MG63 (cell line): ENCODE measurements around the gene TRAP1. TPM values are rescaled to one million over a fixed set of nuclear protein-coding genes. Genes with fewer than 3 reads are reported as not detected.

Experiments
- DNase-seq: peaks from one replicate; pipeline ENCODE4 v3.0.0-alpha.2; 2020
- H3K27me3 ChIP-seq: fragments of 250-450 bp; sonication (Bioruptor Pico); 2 replicates; pipeline ENCODE4 v1.5.1; 2020; ENCODE audit warnings: mild to moderate bottlenecking, moderate library complexity
- H3K36me3 ChIP-seq: fragments of 250-450 bp; sonication (Bioruptor Pico); 2 replicates; pipeline ENCODE4 v1.5.1; 2020; ENCODE audit warnings: mild to moderate bottlenecking, moderate library complexity
- H3K4me3 ChIP-seq: fragments of 250-450 bp; sonication (Bioruptor Pico); 2 replicates; pipeline ENCODE4 v1.5.1; 2020; ENCODE audit warnings: mild to moderate bottlenecking, moderate library complexity
- H3K9me3 ChIP-seq: fragments of 250-450 bp; sonication (Bioruptor Pico); 2 replicates; pipeline ENCODE4 v1.5.1; 2020; ENCODE audit warnings: mild to moderate bottlenecking, moderate library complexity
- total RNA-seq: library from RNA; depleted of rRNA; stranded (reverse); fragments of >200 nt; shearing (Covaris generic); gene quantifications from 2 replicates; pipeline ENCODE4 v1.2.3, GENCODE V29; 2014; ENCODE audit warnings: low replicate concordance

The TRAP1 gene
- total RNA-seq, 1 experiment from 2014 or later = 91.1 TPM

DNA sequence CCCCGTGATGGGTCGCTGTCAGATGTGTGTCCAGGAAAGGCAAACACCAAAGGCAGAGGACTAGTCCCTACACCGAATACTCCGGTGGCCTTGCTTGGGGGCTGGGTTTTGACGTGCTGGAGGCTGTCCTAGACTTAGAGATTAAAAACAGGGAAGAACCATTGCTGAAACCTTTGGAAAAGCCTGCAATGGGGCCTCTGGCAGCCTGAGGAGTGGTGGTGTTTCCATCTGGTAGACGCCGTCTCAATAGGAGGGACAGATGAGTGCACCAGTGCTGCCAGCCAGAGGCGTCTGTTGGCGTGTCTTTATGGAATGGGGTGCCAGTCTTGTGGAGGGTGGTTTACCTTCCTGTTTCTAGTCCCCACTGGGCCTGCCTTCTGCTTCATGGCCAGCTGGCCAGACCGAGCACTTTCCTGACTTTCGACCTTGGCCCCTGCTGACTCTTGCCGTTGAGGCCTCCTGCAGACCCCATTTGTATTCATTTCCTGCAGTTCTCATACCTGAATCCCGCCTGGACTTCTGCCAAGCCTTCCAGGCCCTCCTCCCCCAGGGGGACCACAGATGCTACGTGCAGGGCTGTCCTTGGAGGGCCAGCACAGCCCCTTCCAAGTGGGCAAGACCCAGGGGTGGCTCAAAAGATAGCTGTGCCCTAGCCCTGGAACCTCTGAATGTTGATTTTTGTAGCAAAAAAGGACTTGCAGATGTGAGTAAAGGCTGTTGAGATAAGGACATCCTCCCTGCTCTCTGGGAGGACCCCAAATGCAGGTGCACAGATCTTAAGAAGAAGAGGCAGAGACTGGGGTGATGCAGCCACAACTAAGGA, 64.7 kb downstream of the TRAP1 start:
- Histone ChIP-seq H3K36me3 (peaks cover 42% of the 10 kb centered on the region), H3K9me3 (no peaks in the 10 kb centered on the region), H3K27me3 (no peaks in the 10 kb centered on the region), H3K4me3 (no peak overlapping the region)
- no peak for DNase-seq

DNA sequence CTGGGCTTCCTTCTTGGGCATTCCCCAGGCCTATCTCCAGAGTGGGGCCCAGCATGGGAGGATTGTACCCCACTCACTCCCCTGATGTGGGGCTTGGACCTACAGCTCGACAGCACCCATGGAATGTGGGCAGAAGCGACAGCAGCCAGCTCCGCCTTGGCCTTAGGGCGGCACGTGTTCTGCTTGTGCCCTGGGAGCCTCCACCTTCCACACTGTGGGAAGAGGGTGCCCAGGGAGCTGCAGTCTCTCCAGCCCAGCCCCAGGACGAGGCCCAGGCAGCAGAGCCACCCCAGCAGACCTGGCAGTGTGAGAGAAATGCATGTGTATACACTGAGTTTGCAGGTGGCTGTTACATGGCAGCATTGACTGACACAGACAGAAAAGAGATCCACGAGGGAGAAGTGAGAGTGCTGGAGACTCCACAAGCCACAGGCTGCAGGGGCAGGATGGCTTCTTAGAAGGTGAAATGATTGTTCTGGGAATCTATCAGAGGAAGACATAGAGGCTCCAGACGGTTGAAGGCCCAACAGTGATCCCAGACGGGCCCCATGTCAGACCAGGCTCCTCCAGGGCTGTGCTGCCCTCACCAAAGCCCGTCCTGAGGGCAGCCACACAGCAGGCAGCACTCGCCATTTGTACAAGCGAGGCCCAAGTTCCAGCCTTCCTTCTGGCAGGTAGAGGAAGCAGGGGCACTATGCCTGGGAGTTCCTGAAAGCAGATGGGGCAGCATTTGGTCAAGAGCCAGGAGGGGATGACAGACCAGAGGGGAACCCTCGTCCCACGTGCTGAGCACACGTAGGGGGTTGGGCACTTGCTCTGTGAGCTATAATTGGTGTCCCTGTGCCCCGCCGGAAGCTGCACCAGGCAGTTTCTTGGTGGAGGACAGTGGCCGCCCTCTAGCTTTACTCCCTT, 65.6 kb downstream of the TRAP1 start:
- Histone ChIP-seq H3K4me3 (no peak overlapping the region), H3K36me3 (peaks cover 33% of the 10 kb centered on the region), H3K27me3 (no peaks in the 10 kb centered on the region), H3K9me3 (no peaks in the 10 kb centered on the region)
- no peak for DNase-seq

GRCh38 chr16:3650631-3651265, 66.6 kb downstream of the TRAP1 start:
- no peaks in the 10 kb centered on the region for H3K27me3 ChIP-seq
- no peak for DNase-seq
- H3K9me3 ChIP-seq = no peaks in the 10 kb centered on the region
- H3K4me3 ChIP-seq = no peak overlapping the region
- peaks cover 27% of the 10 kb centered on the region for H3K36me3 ChIP-seq

DNA sequence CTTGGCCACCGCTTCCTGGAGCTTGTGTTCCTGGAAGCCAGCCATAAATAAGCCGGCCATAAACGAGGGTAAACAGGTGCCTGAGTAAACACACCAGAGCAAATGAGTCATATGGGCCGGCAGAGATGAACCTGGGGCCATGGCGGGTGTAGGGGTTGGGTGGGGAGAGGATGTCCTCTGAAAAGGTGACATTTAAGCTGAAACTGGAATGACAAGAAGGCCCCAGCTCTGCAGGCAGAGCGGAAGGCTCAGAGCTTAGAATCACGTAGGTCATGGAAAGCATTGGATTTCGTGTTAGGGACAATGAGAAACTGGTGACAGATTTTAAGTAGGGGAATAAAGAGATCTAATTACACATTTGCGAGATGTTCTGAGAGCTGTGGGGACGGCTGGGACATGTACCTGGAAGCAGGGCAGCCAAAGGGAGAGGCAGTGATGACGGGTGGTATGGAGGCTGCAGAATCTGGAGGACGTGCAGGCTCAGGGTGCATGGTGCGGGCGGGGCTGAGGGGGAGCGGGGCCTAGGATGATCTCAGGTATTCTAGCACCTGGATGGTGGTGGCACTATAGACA, 70.9 kb downstream of the TRAP1 start:
- Histone ChIP-seq H3K4me3 (no peak overlapping the region), H3K9me3 (no peaks in the 10 kb centered on the region), H3K36me3 (no peaks in the 10 kb centered on the region; the same call in 1 of the 2 replicates), H3K27me3 (no peaks in the 10 kb centered on the region)
- DNase-seq = no peak

DNA sequence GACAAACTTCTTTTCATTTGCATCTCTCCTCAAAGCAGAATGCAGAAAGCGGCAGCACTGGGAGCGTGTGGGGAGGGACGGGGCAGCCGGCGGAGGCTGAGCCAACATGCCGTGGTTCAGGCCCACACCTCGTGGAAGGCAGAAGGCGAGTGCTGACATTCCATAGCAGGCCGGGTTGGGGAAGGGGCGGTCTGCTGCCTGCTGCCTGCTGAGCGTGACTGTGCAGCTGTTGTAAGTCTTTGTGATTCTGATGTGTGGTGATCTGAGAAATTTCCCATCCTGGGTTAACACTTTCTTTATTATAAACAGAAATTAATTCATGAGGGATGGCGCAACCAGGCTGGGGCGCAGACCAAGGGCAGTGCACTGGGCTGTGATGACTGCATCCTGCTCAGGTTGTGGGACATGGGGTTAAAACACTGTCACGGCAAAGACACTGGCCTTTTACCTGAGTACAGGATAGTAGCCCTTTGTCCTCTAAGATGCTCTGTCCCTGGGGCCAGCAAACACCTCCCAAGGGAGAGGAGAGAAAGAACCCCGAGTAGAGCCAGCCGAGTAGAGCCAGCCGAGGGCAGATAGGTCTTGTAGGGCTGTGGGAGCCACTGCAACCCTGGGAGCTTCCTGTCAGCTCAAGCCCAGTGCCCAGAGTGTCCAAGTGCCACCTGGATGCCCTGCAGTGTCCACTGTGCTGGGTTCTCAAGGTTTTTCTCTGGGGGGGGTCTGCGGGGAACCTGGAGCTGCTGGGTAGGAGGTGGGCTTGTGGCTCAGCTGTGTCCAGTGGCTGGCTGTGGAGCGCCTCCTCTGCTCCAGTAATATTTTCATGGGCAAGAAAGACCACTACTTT, 71.6 kb downstream of the TRAP1 start:
- Histone ChIP-seq H3K36me3 (no peaks in the 10 kb centered on the region; the same call in 1 of the 2 replicates), H3K9me3 (no peaks in the 10 kb centered on the region), H3K27me3 (no peaks in the 10 kb centered on the region), H3K4me3 (no peak overlapping the region)
- no peak for DNase-seq

- Histone ChIP-seq H3K27me3 (no peaks in the 10 kb centered on the region), H3K9me3 (no peaks in the 10 kb centered on the region), H3K4me3 (no peak overlapping the region), H3K36me3 (no peaks in the 10 kb centered on the region; the same call in 1 of the 2 replicates)
- DNase-seq = no peak
Measured at GRCh38 chr16:3645108-3645503, 72.2 kb downstream of the TRAP1 start.

- no peaks in the 10 kb centered on the region for H3K27me3 ChIP-seq
- DNase-seq = no peak
- no peak overlapping the region for H3K4me3 ChIP-seq
- no peaks in the 10 kb centered on the region; the same call in 1 of the 2 replicates for H3K36me3 ChIP-seq
- no peaks in the 10 kb centered on the region for H3K9me3 ChIP-seq
Measured at GRCh38 chr16:3643095-3643730, 74.1 kb downstream of the TRAP1 start.

DNA sequence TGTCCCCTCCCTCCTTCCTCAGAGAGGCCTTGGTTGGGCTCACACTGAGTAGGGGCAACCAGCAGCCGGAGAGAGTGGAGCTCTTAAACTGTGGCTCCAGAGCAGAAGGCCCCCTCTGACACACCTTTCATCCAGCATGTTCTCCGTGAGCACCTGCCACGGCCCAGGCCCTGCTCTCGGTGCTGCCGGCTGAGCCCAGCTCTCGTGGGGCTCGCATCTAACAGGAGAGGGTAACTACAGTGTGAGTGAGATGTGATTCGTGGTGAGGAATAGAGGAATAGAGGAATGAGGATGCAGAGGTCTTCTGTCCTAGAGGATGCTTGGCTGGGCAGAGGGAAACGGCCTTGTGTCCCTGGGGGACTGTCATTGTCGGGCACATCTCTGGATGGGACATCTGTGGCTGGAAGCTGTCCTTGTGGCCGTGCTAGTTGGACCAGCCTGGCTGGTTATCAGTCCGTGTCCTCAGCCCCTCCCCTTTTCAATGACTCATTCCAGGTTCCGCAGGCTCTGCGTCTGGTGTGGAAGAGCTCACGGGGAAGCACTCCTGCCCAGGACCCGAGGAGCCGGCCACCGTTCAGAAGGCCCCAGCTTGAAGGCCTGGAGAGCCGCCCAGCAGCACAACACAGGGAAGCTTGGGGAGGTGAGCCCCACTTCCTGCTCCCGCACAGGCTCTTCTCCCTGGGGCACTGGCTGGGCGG, 74.8 kb downstream of the TRAP1 start:
- Histone ChIP-seq H3K36me3 (no peaks in the 10 kb centered on the region; the same call in 1 of the 2 replicates), H3K4me3 (no peak overlapping the region), H3K9me3 (no peaks in the 10 kb centered on the region), H3K27me3 (no peaks in the 10 kb centered on the region)
- DNase-seq = no peak

GRCh38 chr16:3641801-3642396, 75.4 kb downstream of the TRAP1 start:
- Histone ChIP-seq H3K9me3 (no peaks in the 10 kb centered on the region), H3K27me3 (no peaks in the 10 kb centered on the region), H3K36me3 (no peaks in the 10 kb centered on the region; the same call in 1 of the 2 replicates), H3K4me3 (no peak overlapping the region)
- no peak for DNase-seq

- no peak overlapping the region for H3K4me3 ChIP-seq
- H3K27me3 ChIP-seq = no peaks in the 10 kb centered on the region
- H3K36me3 ChIP-seq = no peaks in the 10 kb centered on the region; the same call in 1 of the 2 replicates
- DNase-seq = no peak
- no peaks in the 10 kb centered on the region for H3K9me3 ChIP-seq
Measured at GRCh38 chr16:3640632-3641501, 76.5 kb downstream of the TRAP1 start.

- Histone ChIP-seq H3K36me3 (no peaks in the 10 kb centered on the region; the same call in 1 of the 2 replicates), H3K4me3 (no peak overlapping the region), H3K9me3 (no peaks in the 10 kb centered on the region), H3K27me3 (no peaks in the 10 kb centered on the region)
- no peak for DNase-seq
Measured at GRCh38 chr16:3640207-3640606, 77.1 kb downstream of the TRAP1 start.

DNA sequence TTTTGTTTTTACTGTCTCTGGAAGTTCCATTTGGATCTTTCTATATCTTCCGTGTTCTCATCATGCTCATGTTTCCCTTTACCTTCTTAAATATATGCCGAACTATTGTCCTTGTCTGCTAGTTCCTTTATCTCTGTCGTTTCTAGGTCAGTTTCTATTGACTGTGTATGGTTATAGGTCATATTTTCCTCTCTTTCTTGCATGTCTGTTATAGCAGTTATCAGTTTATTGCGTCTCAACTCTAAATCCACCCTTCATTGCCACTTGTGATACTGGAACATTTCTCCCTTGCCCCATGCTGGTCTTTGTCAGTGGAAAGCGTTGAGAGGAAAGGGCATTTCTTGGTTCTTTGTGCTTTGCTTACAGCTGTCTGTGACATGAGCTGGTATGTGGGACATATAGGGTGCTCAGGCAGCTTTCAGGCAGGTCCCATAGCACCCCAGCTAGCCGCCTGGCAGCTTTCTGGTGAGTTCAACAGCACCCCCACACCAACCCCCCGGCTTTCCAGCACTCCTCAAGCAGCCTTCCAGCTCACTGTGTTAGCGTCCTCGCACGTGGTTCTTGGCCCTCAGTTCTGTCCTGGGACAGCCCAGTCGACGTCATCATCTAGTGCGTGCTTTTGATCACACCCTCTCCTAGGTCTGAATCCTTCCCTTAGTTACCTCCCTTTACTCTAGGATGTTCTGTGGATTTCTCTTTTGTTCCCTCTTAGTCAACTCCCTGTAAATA, 78.2 kb downstream of the TRAP1 start:
- Histone ChIP-seq H3K4me3 (no peak overlapping the region), H3K9me3 (no peaks in the 10 kb centered on the region), H3K27me3 (no peaks in the 10 kb centered on the region), H3K36me3 (no peaks in the 10 kb centered on the region; the same call in 1 of the 2 replicates)
- DNase-seq = no peak

DNA sequence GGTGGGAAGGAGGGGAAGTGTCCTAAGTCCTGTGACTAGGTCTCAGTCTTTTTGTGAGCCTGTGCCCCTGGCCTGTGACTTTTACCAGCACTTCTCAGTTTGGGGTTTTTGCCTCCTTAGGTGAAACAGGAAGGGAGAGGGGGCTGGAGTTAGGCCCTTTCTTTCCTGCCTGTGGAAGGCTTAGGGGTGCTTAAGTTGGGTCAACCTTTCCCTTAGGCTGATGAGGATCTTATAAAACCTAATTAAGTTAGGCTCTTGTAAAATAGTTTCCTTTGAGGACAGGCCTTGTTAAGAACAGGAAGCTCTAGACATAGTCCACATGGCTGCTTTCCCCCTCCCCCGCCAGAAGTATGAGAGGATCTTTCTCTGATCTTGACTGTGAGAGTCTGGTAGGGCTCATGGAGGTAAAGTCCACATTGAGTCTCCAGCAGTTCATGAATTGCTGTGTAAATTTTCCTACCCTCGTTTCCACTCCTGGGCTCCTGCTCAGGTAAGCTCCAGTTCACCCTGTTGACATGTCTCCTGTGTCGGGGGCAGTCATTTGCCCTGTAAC, 79.9 kb downstream of the TRAP1 start:
- H3K9me3 ChIP-seq = no peaks in the 10 kb centered on the region
- no peak for DNase-seq
- no peaks in the 10 kb centered on the region for H3K27me3 ChIP-seq

More for the DNA sequence above, 79.9 kb downstream of the TRAP1 start:
- H3K36me3 ChIP-seq = no peaks in the 10 kb centered on the region; the same call in 1 of the 2 replicates
- H3K4me3 ChIP-seq = no peak overlapping the region
